NCI-H2196 (cell line): Measurements from ENCODE around the gene TBCK.

ENCODE experiments used
- DNase-seq: peaks from one replicate; lab custom pipeline; 2025; ENCODE audit not compliant: unreplicated experiment; lab: John Stamatoyannopoulos, UW

The TBCK gene

DNA sequence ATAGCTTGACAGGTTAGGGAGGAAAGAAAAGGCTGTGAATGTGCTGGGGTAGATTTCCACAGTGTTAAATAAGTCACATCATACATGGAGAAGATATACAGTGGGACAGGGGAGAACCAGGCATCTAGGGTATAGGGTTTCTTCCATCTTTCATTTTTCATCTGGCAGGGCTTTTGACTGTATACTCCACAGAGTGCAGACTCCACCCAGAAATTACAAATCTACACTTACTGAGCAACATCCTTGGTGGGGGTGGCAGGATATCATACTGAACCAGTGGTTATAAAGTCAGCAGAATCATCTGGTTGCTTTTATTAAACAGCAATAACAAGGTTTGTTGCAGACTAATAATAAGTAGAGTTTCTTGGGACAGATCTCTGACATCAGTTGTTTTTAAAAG is 266.5 kb downstream of the TBCK start:
- DNase-seq: no peak

DNA sequence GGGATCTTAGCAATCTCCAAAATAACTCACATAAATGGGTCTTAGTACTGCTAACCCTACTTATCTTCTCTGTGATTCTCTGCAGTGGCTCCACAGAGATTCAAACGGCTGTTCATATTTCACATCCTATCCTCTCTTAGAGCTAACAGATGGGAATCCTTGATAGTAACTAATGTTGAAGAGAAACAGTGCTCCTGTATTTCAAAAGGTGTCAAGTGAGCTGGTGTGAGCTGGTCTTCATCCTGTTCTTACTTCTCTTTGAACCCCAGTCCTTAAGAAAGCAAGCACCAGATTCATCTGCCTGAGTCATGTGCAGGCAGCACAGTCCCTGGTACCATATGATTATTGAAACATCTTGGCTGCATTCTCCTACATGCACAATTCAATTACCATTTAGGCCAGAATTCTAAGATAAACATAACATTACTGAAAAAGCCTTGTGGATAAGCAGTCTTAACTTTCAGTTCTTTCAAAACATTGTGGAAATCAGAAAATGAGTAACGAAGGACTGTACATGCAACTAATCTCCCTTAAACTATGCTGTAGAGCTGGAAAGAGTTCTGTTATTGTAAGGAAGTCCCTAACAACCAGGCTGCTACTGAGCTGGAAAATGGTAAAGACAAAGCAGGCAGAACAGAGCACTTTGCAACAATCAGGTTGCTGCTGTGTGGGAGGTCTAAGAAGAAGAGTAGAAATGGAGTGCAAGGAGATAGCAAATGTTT is 267.6 kb downstream of the TBCK start:
- DNase-seq: no peak

DNA sequence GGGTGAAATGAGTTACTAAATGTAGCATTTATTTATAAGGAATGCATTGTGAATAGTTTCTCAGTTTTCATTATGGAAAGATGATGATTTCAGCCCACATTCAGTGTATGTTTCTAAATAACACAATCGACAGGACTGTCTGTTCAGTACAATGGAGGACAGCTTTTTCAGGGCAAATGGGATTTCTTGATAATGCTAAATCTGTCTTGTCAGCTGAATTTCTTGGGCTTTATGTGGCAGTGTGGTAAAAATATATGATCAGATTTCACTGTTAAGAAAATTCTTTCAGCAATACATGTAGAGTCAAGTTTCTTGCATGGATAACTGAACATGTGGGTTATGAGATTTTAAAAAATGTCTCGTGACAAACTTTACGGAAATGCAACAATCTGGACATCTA is 269.9 kb downstream of the TBCK start:
- no peak for DNase-seq

DNA sequence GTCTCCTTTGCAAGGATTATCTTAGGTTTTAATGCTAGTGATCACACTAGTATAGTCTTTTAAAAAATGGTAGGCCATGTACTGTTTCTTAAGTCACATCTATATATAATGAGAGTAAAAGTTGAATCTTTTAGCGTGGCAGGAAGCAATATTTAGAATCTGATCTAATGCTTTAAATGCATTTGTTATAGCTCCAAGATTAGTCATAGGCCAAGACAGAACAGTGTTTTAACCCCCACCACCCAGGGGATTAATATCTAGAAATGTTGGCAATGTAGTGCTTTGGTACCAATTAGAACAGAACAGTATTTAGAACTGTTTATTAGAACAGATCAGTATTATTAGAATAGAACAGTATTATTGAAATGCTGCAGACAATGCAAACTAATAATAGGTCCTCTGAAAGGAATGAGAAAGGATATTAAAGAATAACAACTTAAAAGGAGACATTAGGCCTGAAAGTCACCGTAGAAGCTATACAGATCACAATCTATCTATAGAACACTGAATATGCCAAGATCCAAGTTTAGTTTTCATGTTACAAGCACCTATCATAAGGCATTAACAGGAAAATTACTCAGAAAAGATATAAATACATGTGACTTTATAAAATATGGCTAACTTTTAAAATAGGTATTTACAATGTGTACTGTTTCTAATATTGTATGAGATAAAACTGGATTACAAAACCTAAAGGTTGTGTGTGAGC is 274.6 kb downstream of the TBCK start:
- DNase-seq: no peak

DNA sequence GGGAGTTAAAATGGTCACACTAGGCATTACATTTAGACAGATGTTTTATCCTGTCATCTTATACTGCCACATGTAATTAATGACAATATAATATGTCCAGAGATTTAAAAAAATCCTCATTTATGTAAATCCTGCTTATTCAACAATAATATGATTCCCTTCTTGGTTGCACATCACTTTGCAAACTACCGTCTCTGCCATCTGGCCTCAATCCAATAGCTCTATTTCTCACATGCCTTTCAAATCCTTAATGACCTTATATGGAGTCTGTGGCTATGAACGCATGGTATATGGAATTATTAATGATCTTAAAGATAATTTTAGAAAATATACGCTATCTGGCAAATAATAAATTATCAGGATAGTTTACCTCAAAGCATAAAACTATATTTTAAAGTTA is 276.2 kb downstream of the TBCK start:
- no peak for DNase-seq

DNA sequence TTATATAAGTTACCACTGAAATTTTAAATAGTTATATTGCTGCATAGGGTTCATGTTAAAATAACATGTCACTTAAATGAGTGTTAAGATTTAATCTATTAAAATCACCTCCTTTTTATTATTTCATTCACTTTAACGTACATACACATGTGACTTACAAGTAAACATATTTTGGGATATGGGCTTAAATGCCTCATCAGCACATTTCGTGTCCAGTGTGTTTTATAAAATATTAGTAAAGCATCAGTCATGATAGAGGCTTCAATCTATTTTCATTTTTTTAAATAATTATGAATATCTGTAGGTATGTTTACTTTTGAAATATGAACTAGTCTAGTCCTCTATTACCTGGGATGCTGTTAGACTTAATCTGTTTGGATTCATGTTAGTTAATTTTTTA is 277.1 kb downstream of the TBCK start:
- DNase-seq: no peak

DNA sequence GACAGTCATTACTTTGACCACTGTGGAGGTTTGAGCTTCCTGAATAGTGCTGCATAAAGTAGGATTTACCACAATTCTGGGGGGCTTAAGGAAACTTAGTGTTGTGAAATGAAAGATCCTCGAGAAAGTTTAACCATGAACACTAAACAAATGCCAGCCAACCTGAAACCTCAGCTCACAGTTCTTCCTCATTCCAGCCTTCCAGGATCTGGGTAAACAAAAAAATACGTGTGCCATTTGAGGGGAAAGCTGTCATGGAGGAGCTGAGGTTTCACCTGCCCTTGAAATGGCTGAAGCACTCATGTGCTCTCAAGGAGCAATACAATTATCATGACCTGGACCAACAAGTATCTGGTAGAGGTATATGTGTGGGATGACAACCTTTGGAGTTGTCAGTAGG is 278.0 kb downstream of the TBCK start:
- no peak for DNase-seq

DNA sequence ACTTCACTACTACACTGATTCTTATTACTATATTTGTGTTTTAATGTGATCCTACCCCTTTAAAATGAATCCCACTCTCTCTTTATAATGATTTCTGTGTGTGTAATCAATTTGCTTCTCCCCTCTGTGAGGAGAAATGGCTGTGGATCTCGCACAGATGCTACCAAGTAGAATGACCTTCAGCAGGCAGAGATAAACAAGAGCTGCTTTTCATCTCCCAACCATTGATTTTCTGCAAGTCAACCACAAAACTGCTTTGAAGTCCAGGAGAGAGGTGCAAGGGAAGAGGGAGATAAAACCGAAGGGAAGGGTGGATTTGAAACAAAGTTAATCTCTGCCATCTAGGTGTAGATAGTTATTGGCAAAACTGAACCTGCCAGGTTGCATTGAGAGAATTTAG is 279.2 kb downstream of the TBCK start:
- DNase-seq: no peak

DNA sequence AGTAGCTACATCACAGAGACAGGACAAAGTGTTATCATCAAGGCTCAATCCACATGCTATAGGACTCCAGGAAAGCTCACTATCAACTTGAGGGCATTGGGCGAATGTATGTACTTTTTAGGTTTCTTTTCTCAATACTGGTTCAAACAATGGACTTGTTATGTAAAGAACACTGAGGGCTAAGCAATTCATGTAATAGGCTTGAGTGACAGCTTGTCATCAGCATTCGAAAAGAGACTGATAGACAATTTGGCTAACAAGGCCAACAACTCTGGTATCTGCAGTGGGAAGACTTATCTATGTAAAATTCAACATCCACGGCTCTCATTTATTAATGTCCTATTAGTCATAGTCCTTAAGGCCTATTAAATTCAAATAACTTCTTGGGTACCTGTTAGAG is 279.7 kb downstream of the TBCK start:
- DNase-seq: no peak

DNA sequence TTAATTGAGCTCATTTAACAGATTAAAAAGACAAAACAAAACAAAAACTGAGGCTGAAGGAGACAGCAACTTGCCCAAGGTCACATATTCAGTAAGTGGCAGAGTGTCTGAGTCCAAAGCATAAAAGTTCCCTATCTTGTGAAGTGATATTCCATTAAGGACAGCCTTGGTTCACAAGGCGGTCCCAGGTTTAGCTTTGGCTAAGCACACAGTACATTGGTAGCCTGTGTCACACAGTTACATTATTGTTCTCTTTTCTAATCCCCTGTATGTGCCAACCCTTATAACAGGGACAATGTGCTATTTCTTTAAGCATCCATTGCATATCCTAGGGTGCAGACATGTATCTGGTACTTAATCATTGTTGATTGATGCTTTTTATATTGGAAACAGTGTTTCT is 280.8 kb downstream of the TBCK start:
- no peak for DNase-seq

DNA sequence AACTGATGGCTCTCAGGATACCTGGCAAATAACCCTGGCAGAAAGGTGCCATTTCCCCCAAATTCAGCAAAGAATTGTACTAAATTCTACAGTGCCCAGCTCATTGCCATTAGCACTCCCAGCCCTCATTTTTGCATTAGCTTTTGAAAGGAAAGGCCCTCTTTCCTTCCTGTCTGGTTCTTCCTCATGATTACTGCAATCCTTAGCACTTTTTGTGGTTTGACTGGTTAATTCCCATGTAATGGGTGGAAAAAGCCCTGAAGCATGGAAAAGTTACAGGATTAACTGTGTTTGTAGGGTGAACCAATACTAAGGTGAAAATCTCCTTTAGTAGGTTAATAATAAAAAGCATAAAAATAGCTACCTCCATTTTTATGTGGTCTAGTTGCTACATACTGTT is 281.3 kb downstream of the TBCK start:
- no peak for DNase-seq

DNA sequence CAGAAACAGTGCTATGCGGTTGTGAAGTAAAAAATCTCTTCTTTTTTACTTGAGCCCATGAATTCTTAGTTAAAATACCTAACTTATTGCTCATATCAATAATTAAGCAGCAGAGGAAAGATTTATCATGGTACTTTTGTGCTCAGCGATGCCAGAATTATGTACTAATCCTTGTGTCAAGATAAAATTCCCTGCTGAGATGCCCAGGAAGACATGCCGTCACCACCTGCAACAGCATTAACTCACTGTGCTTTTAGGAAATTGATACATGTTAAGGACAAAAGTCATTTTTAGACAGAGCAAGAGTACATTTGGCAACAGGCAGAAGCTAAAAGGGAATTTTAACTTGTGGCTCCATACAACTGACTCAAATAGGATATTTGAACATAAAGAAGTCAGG is 281.8 kb downstream of the TBCK start:
- no peak for DNase-seq

DNA sequence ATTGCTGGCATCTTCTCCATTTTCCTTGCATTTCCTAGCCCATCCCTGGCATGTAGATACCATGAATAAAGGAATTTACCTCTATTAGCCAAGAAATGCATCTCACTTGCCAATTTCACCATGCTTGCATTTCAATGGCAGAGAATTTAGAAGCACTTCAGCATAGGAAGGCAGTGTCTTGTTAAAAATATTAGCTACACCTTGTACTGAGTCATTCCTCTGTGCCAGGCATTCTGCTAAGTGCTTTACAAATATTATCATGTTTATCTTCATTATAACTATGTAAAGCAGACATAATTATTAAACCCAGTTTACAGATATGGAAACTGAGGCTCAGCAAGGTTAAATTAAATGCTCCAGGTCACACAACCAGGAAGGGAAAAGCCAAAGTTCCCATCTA is 282.5 kb downstream of the TBCK start:
- DNase-seq: no peak

DNA sequence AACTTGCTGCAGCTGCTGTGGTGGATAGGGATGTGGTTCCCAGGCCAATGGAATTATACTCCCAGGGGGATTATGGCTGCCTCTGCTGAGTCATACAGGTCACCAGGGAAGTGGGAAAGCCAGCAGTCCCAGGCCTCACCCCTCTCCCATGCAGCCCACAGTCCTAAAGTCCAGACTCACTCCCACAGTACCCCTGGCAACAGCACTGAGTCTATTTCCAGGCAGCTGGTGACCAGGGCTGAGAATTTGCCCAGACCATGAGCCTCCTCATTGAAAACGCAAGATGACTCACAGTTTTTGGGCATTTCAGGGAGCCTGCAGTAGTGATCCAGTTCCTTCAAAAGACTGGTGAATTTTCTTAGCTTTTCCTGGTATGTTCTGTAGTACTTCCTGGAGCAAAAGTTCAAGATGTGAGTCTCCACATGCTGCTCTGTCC is 283.1 kb downstream of the TBCK start:
- DNase-seq: no peak

DNA sequence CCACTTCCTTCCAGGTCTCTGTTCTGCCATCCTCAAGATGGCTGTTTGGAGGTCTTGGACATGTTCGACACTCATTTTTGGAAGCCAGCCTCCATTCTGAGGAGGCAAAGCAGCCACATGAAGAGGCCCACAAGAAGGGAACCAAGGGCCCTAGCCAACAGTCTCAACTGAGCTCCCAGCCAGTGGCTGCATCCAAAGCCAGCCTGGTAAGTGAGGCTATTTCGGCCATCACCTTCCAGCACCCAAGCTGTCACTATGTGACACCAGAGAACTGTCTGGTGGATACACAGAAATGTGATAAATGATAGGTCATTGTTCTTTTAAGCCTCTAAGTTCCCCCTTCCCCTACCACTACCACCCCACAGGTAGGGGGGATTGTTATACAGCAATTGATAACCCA is 293.6 kb downstream of the TBCK start:
- DNase-seq: no peak

DNA sequence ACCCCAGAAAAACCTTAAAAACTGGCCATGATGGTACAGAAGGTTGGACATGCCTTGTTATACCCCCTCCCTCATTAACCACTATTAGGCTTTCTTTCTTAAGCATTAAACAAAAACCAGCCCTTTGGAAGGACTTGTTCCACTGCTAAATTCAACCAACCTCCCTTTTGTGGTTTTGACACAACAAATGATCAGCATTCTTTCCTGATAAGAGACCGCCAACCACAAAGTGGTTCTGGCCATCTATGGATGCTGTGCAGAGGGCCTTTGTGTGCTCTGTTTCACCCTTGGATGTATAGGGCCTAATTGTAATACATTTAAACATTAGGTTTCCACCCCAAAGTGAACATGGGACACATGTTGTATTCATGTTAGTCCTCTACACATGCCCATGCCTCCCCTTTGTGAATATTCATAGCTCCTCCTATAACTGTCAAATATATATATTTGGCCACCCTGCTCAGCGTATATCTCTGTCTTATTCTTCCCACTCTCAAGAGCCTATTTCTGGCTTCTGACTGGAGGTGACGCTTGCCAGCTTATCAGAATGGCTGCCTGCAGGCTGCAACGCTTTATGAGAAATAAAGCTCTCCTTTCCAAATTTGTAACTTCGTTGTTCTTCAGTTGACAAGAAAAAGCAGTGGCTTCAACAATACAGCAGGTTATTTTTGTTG is 294.1 kb downstream of the TBCK start:
- DNase-seq: no peak

DNA sequence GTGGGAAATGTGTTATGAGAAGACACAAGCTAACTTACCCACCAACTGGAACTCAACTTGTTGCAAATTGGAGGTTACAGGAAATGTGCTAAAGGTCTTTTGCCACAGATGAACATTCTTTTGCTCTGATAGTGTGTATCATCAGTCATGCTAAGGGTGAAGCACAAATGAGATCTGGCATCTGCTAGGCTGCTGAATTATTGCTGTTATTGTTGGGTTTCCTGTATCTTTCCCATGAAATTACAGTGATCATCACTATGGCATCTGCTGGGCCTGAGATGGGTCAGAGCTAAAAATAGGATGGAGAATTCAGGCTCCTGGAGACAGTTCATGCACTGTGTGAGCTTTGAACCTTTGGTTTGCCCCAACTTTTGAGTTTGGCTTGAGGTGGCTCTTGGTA is 296.2 kb downstream of the TBCK start:
- DNase-seq: no peak

DNA sequence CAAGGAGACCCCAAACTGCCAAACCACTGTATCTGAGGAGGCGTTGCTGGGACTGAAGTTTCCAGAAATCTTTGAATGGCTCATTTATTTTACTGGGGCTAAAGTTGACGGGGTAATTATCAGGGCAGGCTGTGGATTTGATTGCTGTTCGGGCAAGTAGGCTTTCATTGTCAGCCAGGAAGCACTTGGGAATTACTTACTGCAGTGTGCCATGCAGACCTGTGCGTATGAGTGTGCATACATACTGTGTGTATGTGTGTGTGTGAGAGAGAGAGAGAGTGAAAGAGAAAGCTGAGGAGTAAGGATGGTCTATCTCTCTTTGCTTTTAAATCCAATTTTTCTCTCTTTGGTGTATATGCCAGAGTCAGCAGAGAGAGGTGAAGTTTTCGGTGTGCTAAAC is 298.0 kb downstream of the TBCK start:
- DNase-seq: no peak

DNA sequence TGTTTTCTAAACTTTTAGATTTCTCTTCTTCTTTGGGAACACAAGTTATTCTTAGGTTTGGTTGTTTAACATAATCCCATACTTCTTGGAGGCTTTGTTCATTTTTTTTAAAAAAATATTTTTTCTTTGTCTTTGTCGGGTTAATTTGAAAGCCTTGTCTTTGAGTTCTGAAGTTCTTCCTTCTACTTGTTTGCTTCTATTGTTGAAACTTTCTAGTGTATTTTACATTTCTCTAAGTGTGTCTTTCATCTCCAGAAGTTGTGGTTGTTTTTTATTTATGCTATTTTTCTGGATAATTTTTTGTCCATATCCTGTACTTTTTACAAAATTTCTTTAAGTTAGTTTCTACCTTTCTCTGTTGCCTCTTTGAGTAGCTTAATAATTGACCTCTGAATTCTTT is 304.6 kb downstream of the TBCK start:
- DNase-seq: no peak

DNA sequence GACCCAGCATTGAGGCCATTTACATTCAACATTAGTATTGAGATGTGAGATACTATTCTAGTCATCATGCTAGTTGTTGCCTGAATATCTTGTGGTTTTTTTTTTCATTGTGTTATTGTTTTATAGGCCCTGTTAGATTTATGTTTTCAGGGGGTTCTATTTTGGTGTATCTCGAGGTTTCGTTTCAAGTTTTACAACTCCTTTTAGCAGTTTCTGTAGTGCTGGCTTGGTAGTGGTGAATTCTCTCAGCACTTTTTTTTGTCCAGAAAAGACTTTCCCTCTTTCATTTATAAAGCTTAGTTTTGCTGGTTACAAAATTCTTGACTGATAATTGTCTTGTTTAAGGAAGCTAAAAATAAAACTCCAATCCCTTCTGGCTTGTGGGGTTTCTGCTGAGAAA is 305.2 kb downstream of the TBCK start:
- DNase-seq: no peak

DNA sequence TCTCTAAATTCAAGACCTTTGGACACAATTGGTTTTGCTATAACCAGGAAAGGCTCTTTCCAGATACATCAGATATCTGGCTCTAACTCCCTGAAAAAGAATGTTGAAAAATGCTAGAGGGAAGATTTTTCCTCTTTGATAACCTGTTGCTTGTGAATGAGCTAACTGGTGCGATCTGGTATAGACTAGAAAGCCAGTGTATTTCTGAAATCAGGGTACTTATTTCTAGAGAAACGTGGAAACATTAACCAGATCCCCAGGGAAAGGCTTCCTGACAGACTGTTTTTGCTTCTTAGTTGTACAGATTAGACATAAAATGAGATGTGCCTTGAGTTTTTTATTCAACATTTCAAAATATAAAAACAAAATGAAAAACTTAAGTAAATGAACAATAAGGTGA is 313.0 kb downstream of the TBCK start:
- no peak for DNase-seq
